Activated T-helper 2 cell treated with anti-CD3 and anti-CD28 coated beads, Interferon-gamma antibody, Interleukin-2, Interleukin-4, amounts not matched to agents 10 μg/mL and 5 μg/mL and 100 μg/mL, durations not matched to agents 14 hours and 24 hours and 36 hours (primary cell): Measurements from ENCODE around the gene GUCA2A. TPM values are rescaled to one million over a fixed set of nuclear protein-coding genes. Genes with fewer than 3 reads are reported as not detected.

Source experiments
- DNase-seq: peaks from one replicate; pipeline ENCODE4 v3.0.0; 2021; ENCODE audit warnings: low spot score
- H3K27ac Mint-ChIP-seq: one replicate; pipeline ENCODE4 v1.8.0; 2021; ENCODE audit warnings: mixed read lengths
- H3K27me3 Mint-ChIP-seq: one replicate; pipeline ENCODE4 v1.8.0; 2021; ENCODE audit warnings: low read depth, mixed read lengths
- H3K36me3 Mint-ChIP-seq: one replicate; pipeline ENCODE4 v1.8.0; 2021; ENCODE audit warnings: low read depth, mixed read lengths
- H3K4me1 Mint-ChIP-seq: one replicate; pipeline ENCODE4 v1.8.0; 2021; ENCODE audit warnings: low read depth, mixed read lengths
- H3K4me3 Mint-ChIP-seq: one replicate; pipeline ENCODE4 v1.8.0; 2021; ENCODE audit warnings: low read depth, mild to moderate bottlenecking, moderate library complexity, mixed read lengths
- H3K9me3 Mint-ChIP-seq: one replicate; pipeline ENCODE4 v1.8.0; 2021; ENCODE audit warnings: mixed read lengths
- intact Hi-C: fragments of 100-400 bp; cut with micrococcal nuclease; formaldehyde crosslinking; loops from one replicate; pipeline ENCODE4 v1.15.1; 2023
- total RNA-seq: library from RNA; stranded (reverse); gene quantifications from 2 replicates; pipeline ENCODE4 v1.2.3, GENCODE V29; 2022

Gene GUCA2A
- total RNA-seq, 1 donor from 2014 or later: not detected

- DNase-seq: no peak
- Mint-ChIP-seq H3K9me3 (no peaks in the 10 kb centered on the region), H3K4me1 (peaks cover 5% of the 10 kb centered on the region), H3K27ac (no peak overlapping the region), H3K36me3 (no peaks in the 10 kb centered on the region), H3K4me3 (no peak overlapping the region), H3K27me3 (peaks cover 4% of the 10 kb centered on the region)
- intact Hi-C loops: no loop called here
Observed at GRCh38 chr1:42144711-42145388, 19.7 kb downstream of the GUCA2A start.

- no peaks in the 10 kb centered on the region for H3K9me3 Mint-ChIP-seq
- peaks cover 4% of the 10 kb centered on the region for H3K27me3 Mint-ChIP-seq
- peaks cover 5% of the 10 kb centered on the region for H3K4me1 Mint-ChIP-seq
- intact Hi-C loops: no loop called here
- H3K27ac Mint-ChIP-seq: no peak overlapping the region
- no peak for DNase-seq
- H3K36me3 Mint-ChIP-seq: no peaks in the 10 kb centered on the region
- no peak overlapping the region for H3K4me3 Mint-ChIP-seq
Observed at GRCh38 chr1:42143896-42144710, 20.4 kb downstream of the GUCA2A start.

DNA sequence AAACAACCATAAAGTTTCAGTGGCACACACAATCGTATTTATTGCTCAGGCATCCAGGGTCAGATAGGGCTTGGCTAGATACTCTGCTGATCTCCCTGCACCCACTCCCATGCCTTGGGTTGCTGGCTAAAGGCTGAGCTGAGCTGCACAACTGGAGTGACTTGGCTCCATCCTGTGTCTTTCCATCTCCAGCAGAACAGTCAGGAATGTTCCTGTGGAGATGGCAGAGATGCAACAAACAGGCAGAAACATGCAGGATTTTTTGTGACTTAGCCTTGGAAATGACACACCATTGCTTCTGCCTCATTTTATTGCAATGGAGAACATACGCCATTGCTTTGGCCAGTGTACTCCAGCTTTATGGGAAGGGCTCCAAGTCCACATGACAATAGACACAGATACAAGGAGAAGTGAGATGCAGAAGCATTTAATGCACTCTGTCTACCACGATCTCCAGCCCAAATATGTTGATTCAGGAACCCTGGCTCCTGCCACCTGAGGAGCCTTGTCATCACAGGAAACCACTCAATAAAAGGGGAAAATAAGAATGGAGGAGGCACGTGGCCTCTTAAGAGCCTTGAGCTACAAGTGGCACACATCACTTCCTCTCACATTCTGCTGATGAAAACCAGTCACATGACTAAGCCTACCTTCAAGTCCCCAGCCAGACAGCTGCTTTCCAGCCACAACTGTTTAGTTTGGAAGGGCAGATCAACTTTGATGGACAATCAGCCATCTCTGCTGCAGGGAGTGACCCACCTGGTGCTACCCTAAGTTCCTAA lies 21.5 kb downstream of the GUCA2A start:
- Mint-ChIP-seq H3K9me3 (no peaks in the 10 kb centered on the region), H3K27ac (no peak overlapping the region), H3K36me3 (no peaks in the 10 kb centered on the region), H3K27me3 (peaks cover 5% of the 10 kb centered on the region), H3K4me1 (peaks cover 5% of the 10 kb centered on the region), H3K4me3 (no peak overlapping the region)
- DNase-seq: no peak
- intact Hi-C loops: no loop called here

GRCh38 chr1:42141978-42142377 lies 22.6 kb downstream of the GUCA2A start:
- Mint-ChIP-seq H3K27ac (no peak overlapping the region), H3K9me3 (no peaks in the 10 kb centered on the region), H3K4me3 (no peak overlapping the region), H3K4me1 (peaks cover 5% of the 10 kb centered on the region), H3K27me3 (peaks cover 5% of the 10 kb centered on the region), H3K36me3 (no peaks in the 10 kb centered on the region)
- no peak for DNase-seq
- intact Hi-C loops: no loop called here

- intact Hi-C loops: no loop called here
Observed at GRCh38 chr1:42140191-42140590, 24.4 kb downstream of the GUCA2A start.

DNA sequence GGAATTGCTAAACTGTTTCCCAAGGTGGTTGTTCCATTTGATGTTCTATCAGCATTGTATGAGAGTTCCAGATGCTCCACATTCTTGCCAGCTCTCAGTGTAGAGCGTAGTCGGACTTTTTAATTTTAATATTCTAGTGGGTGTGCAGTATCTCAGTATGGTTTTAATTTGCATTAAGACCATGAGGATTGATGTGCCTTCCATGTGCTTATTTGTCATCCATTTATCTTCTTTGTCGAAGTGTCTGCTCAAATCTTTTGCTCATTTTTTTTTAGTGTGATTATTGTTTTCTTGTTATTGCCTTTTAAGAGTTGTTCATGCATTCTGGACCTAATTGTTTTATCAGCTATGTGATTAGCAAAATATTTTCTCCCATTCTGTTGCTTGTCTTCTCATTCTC lies 25.1 kb downstream of the GUCA2A start:
- H3K36me3 Mint-ChIP-seq: no peaks in the 10 kb centered on the region
- intact Hi-C loops: no loop called here
- no peak overlapping the region for H3K27ac Mint-ChIP-seq
- H3K4me3 Mint-ChIP-seq: no peak overlapping the region
- DNase-seq: no peak
- no peaks in the 10 kb centered on the region for H3K9me3 Mint-ChIP-seq
- peaks cover 5% of the 10 kb centered on the region for H3K4me1 Mint-ChIP-seq
- peaks cover 7% of the 10 kb centered on the region for H3K27me3 Mint-ChIP-seq

More at GRCh38 chr1:42140191-42140590, 24.4 kb downstream of the GUCA2A start:
- Mint-ChIP-seq H3K27me3 (peaks cover 7% of the 10 kb centered on the region), H3K36me3 (no peaks in the 10 kb centered on the region), H3K4me3 (no peak overlapping the region), H3K27ac (no peak overlapping the region), H3K4me1 (peaks cover 5% of the 10 kb centered on the region), H3K9me3 (no peaks in the 10 kb centered on the region)
- no peak for DNase-seq

DNA sequence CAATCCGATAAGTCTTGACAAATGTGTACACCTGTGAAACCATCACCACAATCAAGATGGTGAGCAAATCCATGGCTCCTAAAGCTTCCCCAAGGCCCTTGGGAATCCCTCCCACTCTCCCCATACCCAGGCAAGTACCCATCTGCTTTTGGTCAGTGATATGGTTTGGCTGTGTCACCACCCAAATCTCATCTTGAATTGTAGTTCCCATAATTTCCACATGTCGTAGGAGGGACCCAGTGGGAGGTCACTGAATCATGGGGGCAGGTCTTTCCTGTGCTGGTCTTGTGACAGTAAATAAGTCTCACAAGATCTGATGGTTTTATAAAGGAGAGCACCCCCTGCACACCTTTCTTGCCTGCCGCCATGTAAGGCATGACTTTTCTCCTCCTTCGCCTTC lies 26.0 kb downstream of the GUCA2A start:
- H3K27me3 Mint-ChIP-seq: peaks cover 7% of the 10 kb centered on the region
- no peak for DNase-seq
- no peaks in the 10 kb centered on the region for H3K9me3 Mint-ChIP-seq
- H3K27ac Mint-ChIP-seq: no peak overlapping the region
- no peaks in the 10 kb centered on the region for H3K36me3 Mint-ChIP-seq
- intact Hi-C loops: no loop called here
- peaks cover 5% of the 10 kb centered on the region for H3K4me1 Mint-ChIP-seq
- no peak overlapping the region for H3K4me3 Mint-ChIP-seq

DNA sequence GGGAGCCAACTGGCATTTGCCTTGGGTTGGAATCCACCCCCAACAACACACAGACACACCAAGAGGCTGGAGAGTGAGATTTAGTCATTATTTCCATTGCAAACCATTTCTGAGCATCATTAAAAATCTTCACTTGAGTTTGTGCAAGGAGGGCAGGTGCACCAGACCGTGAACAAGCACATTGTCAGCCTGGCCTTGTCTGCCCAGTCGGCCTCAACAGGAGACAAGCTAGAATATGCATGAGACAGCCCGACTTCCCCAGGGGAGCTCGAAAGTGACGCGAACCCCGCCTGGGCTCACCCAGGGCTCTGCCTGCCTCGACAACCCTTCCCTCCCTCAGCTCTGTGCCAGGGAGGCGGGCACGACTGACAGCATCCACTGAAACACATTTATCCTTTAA lies 26.8 kb downstream of the GUCA2A start:
- Mint-ChIP-seq H3K27me3 (peaks cover 7% of the 10 kb centered on the region), H3K27ac (no peak overlapping the region), H3K4me3 (no peak overlapping the region), H3K4me1 (no peaks in the 10 kb centered on the region), H3K36me3 (no peaks in the 10 kb centered on the region), H3K9me3 (no peaks in the 10 kb centered on the region)
- intact Hi-C loops: no loop called here
- DNase-seq: no peak

- no peak overlapping the region for H3K27ac Mint-ChIP-seq
- H3K36me3 Mint-ChIP-seq: no peaks in the 10 kb centered on the region
- no peaks in the 10 kb centered on the region for H3K4me1 Mint-ChIP-seq
- DNase-seq: no peak
- intact Hi-C loops: no loop called here
- H3K27me3 Mint-ChIP-seq: peaks cover 4% of the 10 kb centered on the region
- no peak overlapping the region for H3K4me3 Mint-ChIP-seq
- H3K9me3 Mint-ChIP-seq: no peaks in the 10 kb centered on the region
Observed at GRCh38 chr1:42136466-42136865, 28.1 kb downstream of the GUCA2A start.

GRCh38 chr1:42135426-42135825 lies 29.1 kb downstream of the GUCA2A start:
- H3K4me3 Mint-ChIP-seq: no peak overlapping the region
- DNase-seq: no peak
- no peaks in the 10 kb centered on the region for H3K36me3 Mint-ChIP-seq
- H3K9me3 Mint-ChIP-seq: no peaks in the 10 kb centered on the region
- H3K4me1 Mint-ChIP-seq: no peaks in the 10 kb centered on the region
- H3K27me3 Mint-ChIP-seq: peaks cover 4% of the 10 kb centered on the region
- intact Hi-C loops: no loop called here
- H3K27ac Mint-ChIP-seq: no peak overlapping the region

- no peaks in the 10 kb centered on the region for H3K4me1 Mint-ChIP-seq
Observed at GRCh38 chr1:42133809-42134526, 30.6 kb downstream of the GUCA2A start.

GRCh38 chr1:42133390-42133789 lies 31.2 kb downstream of the GUCA2A start:
- peaks cover 9% of the 10 kb centered on the region for H3K27me3 Mint-ChIP-seq
- no peak overlapping the region for H3K4me3 Mint-ChIP-seq
- intact Hi-C loops: no loop called here
- no peak for DNase-seq
- H3K36me3 Mint-ChIP-seq: no peaks in the 10 kb centered on the region
- no peaks in the 10 kb centered on the region for H3K9me3 Mint-ChIP-seq
- no peaks in the 10 kb centered on the region for H3K4me1 Mint-ChIP-seq
- no peak overlapping the region for H3K27ac Mint-ChIP-seq

More at GRCh38 chr1:42133809-42134526, 30.6 kb downstream of the GUCA2A start:
- intact Hi-C loops: no loop called here
- H3K27ac Mint-ChIP-seq: no peak overlapping the region
- no peaks in the 10 kb centered on the region for H3K9me3 Mint-ChIP-seq
- no peaks in the 10 kb centered on the region for H3K36me3 Mint-ChIP-seq
- peaks cover 8% of the 10 kb centered on the region for H3K27me3 Mint-ChIP-seq
- H3K4me3 Mint-ChIP-seq: no peak overlapping the region
- no peak for DNase-seq
